Neural progenitor cell (in vitro differentiated cells): ENCODE data around the gene PYM1.

Experiments
- EZH2 ChIP-seq: fragments of 200-600 bp; sonication (generic); IDR thresholded peaks from 2 replicates; pipeline ENCODE4 v1.6.1; 2017; ENCODE audit warnings: antibody characterized with exemption, mild to moderate bottlenecking, moderate library complexity
- EZH2phosphoT487 ChIP-seq: fragments of 200-600 bp; sonication (generic); IDR thresholded peaks from 2 replicates; pipeline ENCODE4 v1.6.1; 2017; ENCODE audit warnings: antibody characterized with exemption
- TF ChIP-seq, protein P1 (sequence below): fragments of 200-600 bp; sonication (generic); IDR thresholded peaks from 2 replicates; pipeline ENCODE4 v1.5.1; 2017; ENCODE audit warnings: antibody characterized with exemption, mild to moderate bottlenecking

DNA sequence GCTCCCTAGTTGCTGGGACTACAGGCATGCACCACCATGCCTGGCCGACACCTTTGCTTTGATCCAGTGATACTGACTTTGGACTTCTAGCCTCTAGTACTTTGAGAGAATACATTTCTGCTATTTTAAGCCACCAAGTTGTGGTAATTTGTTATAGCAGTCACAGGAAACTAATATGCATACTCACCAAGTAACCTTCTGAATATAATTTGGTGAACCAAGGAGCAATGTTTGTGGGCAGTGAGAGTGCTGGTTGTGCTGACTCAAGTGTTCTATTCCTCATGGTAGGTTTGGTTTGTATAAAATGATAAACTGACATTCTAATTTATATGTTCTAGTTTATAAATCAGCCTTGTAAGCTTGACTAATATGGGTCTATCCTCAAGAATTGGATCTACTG is 42.6 kb downstream of the PYM1 start:
- TF ChIP-seq, protein P1, sequence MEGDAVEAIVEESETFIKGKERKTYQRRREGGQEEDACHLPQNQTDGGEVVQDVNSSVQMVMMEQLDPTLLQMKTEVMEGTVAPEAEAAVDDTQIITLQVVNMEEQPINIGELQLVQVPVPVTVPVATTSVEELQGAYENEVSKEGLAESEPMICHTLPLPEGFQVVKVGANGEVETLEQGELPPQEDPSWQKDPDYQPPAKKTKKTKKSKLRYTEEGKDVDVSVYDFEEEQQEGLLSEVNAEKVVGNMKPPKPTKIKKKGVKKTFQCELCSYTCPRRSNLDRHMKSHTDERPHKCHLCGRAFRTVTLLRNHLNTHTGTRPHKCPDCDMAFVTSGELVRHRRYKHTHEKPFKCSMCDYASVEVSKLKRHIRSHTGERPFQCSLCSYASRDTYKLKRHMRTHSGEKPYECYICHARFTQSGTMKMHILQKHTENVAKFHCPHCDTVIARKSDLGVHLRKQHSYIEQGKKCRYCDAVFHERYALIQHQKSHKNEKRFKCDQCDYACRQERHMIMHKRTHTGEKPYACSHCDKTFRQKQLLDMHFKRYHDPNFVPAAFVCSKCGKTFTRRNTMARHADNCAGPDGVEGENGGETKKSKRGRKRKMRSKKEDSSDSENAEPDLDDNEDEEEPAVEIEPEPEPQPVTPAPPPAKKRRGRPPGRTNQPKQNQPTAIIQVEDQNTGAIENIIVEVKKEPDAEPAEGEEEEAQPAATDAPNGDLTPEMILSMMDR, result no peak
- TF ChIP-seq EZH2, result no peak
- no peak for TF ChIP-seq EZH2phosphoT487
